Activated naive CD4-positive, alpha-beta T cell treated with Interleukin-2 at 50 U/mL for 16 hours (primary cell): ENCODE results near the gene IQUB.
"Not testable (repeated sequence)": the region's sequence is repeated elsewhere in the genome, so short reads cannot be mapped to it uniquely, and the experiment has no call there.

Experiments used
- DNase-seq: peaks from one replicate; pipeline ENCODE4 v3.0.0-alpha.2; 2020

Gene IQUB

DNA sequence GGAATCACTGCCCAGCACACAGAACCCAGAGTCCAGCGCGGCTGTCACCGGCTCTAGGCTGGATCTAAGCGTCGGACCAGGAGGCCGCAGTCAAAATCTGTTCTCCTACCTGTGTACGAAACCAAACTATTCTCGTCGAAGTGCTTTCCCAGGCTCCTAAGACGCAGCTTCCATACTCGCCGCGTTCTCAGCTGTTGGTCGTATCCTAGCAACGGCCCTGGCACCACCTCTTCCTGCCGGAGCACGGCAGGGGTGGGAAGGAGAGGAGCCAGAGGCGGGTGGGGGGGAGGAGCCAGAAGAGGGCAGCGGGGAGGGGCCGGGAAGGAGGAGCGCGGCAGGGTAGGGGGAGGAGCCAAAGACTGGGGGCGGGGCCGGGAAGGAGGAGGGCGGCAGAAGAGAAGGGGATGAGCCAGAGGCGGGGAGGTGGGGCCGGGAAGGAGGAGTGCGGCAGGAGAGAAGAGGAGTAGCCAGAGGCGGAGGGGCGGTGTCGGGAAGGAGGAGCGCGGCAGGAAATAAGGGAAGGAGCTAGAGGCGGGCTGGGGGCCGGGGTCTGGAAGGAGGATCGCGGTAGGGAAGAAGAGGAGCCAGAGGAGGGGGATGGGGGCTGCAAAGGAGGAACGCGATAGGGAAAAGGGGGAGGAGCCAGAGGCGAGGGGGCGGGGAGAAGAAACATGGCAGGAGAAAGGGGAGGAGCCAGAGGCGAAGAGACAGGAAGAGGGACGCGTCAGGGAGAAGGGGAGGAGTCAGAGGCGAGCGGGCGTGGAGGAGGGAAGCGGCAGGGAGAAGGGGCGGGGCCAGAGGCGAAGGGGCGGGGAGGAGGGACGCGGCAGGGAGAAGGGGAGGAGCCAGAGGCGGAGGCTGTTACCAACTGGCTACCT is at the start of gene IQUB:
Gene IQUB, minus strand, starts transcription at position 213 of the 878 bp plus-strand sequence. CDS start 22,255 bp downstream, outside the sequence.
- peak; percentile 94 for DNase-seq

DNA sequence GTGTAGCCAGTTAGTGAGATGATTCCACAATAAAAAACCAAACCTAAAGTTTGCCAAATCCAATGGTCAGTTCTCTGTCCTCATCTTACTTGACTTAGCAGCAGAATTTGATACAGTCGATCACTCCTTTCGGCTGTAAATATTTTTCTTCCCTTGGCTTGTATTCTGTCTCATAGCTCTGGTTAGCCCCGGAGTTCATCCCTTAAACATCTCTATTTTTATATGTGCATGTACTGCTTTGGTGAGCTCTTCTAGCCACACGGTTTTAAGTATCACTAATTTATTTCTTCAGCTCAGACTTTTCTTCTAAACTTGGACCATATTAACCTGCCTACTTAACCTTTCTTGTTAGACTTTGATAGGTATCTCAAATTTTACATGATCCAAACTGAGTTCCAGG is 49.4 kb upstream of the IQUB start:
- no peak for DNase-seq

DNA sequence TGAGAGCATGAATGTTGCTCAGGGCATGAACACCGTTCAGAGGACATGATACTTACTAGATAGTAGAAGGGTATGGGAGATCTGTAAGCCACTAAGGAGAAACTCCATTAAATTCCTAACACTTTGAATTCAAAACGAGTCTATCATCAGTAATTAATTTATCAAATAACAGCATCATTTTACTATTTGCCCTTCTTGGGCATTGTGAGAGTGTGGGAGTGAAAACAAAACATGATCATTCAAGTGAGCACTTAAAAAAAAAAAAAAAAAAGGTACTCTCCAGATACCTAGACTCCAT is 46.7 kb upstream of the IQUB start:
- DNase-seq: no peak

DNA sequence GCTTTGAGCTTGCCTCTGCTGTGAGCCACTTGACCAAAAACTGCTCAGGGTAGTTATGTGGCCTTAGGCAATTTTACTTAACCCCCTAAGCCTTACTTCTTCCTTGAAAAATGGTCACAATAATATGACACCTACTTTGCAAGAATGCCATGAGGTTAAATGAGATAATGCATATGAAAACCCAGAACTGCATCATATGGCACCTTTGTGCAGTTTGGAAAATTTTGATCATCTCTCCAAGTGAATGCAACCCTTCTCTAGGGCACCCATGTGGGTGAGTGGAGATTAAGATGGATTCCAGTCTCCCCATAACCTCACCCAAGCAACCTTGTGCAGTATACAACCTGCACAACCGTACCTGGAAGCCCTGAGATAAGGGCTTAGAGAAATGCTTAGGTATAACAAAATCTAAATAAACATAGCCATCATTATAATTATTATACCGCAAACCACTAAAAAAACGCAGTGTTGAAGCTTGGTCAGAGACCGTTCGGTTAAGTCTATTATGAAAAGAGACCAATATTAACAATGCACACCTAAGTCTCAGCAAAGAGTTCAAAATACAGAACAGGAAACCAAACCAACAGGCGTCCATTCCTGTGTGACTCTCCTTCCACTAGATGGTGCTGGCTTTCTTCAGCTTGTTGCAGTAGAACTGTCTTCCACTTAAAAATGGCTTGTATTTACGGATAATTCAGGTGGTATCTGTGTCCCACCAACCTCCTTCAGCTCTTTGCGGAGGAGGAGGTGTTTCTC is 46.2 kb upstream of the IQUB start:
- no peak for DNase-seq

DNA sequence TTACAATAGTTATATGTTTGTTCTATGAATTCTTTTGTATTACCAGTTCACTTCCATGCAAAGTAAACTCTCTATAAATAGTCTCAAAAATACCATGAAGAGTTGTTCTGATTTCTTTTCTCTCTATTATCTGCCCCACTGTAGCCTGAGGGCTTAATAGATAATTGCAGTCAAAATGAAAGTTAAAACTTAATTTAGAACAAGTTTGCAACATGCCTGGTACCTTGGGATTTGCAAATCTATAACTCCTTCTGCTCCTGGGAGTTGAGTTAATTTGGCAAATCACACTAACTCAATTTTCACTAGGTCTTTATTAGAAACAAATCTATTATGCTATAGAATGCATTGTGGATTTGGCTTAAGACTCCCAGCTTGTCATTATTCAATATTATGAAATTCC is 45.0 kb upstream of the IQUB start:
- DNase-seq: no peak

DNA sequence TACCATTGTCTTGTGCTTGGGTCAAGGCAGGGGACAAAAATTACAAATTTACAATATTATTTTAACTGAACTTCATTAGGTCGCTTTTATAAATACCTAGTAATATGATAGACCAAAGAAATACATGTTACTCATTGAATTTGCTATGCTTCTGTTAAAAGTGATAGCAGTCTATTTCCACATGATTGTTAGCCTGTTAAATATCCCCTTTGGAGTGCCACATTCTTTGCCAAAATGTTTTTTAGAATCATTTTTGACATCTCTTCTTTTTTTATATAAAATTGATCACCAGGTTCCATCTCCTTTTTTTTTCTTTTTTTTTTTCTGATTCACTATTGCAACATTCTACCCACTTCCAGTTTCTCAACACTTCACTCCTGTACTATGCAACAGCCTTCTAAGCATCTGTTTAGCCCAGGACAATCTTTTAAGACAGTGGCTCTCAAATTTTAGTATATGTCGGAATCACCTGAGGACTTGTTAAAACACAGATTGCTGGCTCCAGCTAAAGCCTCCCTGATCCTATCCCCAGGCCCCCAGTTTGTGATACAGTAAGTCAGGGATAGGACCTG is 39.6 kb upstream of the IQUB start:
- no peak for DNase-seq

DNA sequence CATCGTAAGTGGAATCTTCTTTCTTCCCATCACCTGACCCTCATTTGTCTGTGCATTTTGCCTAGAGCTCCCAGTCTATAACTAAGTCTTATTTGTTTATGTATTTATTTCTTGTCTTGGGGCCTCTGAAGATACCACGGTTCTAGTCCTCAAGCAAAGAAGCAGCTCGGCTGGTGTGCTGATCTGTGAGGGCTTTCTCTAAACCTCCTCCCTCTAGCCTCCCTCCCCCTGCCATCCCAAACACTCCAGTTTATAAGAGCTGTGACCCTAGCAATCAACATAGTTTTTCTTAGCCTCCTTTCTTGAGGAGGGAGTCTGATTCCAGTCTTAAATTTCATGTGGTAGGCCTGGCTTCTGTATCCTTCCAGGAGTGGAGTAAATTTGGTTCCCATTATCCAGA is 38.9 kb upstream of the IQUB start:
- DNase-seq: no peak

DNA sequence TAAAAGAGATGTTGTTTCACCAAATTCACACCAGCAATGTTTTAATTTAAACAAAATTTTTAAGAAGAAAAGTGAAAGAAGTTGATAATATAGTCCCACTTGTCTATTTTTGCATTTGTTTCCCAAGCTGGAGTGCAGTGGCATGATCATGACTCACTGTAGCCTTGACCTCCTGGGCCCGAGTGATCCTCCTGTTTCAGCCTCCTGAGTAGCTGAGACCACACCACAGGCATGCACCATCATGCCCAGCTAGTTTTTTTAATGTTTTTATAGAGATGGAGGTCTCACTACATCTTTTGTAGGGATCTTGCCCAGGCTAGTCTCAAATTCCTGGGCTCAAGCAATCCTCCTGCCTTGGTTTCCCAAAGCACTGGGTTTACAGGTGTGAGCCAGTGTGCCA is 37.3 kb upstream of the IQUB start:
- DNase-seq: no peak

DNA sequence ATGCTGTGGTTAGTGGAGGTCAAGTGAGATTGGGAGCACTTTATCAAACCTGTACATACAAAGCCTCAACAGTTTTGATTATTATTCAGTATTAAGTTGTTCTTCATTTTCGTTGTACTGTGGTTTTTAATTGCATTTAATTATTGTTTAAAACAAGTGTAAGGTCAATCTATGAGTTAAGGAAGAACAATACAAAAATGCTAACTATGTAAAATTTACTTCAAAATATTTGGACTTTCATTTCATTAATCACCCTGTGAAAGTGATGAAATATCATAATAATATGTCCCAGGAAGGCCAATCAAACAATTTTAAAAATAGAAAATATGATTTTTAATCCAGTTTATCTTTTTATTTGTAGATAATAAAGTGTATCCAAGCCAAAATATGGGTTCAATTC is 36.8 kb upstream of the IQUB start:
- no peak for DNase-seq

DNA sequence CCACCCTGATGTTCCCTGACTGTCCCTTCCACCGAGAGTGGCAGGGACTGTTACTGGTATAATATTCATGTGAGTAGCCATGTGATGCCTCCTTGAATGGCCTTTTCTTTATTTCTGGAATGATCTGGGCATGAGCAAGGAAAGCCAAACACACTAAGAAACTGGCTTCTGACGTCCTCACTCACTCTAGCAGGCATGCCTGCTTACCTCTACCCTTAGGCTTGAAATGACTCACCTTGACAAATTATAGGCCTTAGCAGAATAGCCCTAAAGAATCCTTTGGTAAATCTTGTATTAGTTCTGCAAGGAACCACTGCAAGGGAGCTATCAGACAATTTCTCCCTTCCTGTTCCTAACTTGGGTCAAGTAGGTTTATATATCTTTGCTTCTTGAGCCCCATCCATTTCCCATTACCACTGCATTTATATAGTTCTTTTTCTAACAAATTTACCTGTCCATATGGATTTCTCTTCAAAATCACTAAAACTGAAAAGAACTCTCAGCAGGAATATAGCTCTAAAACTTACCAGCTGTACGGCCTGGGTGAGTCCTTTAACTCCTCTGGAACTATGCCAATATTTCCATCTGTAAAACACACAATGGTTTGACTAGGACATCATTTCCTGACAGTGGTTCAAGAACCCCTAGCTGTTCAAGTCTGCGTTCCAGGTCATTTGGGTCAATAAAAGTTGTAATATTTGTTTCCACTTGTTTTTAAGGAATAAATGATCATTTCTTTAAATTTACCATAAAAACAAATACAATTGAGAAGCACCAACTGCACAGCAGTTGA is 36.2 kb upstream of the IQUB start:
- no peak for DNase-seq

DNA sequence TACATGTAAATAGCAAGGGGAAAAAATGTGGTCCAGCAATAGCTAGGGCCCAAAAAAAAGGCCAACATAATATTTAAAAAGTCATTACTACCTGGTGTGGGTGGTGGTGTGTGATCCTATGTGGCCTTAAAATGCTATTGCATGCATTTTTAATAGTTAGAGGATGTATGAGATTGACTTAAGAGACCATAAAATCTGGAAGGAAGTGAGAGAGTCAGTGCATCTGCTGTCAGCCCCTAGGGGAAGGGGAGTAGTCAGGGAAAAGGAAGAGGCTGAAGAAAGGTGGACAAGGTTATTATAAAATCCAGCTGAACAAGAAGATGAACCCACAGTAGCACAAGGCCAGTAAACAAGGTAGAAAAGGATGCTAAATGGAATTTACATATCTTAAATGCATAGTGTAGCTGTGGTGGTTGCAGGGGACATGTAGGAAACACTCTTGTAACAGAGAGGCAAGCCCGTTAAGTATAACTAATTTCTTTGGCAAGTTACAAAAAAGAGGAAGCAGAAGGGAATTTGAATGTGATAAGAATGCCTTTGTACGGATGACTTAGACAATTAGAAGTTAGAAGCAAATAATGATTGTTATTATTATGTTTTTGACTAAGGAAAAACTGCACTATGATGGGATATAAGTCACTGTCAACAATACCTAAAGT is 35.1 kb upstream of the IQUB start:
- DNase-seq: no peak

DNA sequence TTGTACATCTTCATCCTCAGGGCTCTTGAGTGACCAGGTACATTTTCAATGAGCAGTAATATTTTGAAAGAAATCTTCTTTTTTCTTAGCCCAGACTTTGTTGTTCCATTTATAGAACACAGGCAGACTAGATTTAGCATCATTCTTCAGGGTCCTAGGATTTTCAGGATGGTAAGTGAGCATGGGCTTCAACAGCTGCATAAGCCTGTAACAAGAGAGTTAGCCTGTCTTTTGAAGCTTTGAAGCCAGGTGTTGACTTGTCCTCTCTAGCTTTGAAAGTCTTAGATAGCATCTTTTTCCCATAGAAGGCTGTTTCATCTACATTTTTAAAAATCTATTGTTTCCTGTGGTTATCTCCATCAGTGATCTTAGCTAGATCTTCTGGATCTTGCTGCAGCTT is 27.7 kb upstream of the IQUB start:
- no peak for DNase-seq

DNA sequence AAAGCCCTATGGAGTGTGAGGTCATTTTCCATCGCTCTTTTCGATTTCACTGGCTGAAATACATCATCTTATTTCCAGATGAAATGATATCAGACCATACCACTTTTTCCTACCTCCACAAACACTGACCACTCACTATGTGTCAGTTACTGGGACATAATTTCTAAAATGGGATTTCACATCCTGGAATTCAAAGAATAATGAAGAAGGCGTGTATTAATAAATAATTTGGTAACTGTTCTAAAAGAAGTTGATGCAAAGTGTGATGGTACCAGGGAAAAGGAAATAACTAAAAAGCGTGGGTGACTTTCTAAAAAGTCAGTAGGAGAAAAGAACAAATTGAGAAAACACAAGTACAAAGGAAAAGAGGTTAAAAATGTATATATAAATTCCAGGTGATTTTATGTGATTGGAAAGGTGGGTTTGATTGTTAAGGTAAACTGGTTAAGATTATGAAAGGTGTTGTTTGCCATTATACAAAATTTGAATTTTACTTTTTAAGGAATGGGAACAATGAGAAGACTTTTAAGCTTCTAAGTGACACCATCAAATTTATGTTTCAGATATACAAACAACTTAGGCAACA is 24.0 kb upstream of the IQUB start:
- no peak for DNase-seq

DNA sequence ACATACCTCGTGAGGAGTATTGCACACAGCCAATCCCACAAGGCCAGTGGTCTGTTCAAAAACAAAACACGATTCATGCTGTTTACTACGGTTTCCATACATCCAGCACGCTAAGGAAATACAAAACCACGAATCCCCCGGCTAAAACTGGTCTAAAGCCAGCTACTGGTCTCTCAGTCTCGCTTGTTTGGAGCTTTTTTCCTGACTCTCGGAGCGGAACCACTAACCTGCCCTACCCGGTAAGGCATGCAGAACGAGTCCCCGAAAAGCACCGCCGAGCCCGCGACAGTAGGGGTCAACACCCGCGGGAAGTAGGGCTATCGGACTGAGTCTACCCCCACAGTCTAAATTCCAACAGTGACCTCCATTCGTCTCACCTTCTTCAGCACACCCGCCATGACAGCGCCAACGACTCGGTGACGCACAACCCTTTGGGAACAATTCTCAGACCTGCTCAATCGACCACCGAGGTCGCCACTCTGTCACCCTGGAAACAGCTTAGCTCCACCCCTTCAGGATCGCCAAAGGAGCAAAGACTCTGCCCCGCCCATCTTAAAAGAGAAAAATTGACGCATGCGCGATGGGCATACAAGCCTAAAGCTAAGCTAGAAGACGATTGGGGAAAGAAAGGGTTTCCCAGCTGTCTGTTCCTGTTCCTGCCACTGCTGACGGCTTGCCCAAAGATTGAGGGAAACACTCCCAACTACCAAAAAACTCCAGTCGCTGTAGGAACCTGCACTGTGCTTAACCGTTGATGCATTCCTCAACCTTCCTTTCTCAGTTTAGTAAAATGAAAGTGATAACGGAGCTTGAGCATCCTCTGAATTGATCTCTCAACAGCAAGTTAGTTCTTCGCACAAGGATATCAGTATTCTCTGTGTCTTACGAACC is 23.2 kb upstream of the IQUB start, which contains the start of gene NDUFA5:
Gene NDUFA5, minus strand, starts transcription at position 421 of the 891 bp plus-strand sequence. Its CDS starts 23 bp downstream, at position 398.
- DNase-seq: peak; percentile 96

DNA sequence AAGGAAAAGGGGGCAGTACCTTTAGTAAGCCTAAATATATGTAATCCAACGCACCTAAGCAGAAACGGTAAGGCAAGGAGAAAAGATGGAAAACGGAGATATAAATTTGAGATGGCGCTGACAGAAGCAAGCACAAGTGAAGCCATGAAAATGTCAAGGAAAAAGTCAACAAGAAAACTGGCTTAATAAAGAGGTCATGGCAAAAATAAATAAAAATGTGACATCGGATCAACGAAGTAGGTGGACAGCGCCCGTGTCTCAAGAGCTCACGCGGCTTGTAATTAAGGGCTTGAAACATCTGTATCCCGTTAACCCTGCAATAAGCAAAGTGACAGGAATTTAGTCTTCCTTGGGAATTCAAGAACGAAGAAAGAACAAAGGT is 22.6 kb upstream of the IQUB start:
- no peak for DNase-seq

DNA sequence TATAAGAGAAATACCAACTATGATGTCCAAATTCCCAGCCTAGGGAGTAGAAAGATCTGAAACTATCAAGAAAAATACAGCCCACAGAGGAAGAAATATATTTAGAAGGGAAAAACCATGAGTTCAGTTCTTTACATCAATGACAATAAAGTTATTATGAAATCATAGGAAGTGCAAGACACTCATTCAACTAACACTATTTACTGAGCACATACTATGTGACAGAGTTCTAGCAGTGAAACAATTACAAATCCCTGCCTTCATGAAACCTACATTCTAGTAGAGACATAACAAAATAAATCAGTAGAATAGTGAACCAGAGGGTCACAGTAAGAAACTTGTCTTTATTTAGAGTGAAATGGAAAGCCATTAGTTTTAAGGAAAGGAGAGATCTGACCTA is 21.1 kb upstream of the IQUB start:
- no peak for DNase-seq

DNA sequence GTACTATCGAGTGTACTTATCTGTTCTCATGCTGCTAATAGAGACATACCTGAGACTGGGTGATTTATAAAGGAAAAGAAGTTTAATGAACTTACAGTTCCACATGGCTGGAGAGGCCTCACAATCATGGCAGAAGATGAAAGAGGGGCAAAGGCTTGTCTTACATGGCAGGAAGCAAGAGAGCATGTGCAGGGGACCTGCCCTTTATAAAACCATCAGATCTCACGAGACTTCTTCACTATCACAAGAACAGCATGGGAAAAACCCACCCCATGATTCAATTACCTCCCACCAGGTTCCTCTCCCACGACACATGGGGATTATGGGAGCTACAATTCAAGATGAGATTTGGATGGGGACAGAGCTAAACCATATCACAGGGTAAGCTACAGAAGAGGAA is 18.8 kb upstream of the IQUB start:
- DNase-seq: no peak

DNA sequence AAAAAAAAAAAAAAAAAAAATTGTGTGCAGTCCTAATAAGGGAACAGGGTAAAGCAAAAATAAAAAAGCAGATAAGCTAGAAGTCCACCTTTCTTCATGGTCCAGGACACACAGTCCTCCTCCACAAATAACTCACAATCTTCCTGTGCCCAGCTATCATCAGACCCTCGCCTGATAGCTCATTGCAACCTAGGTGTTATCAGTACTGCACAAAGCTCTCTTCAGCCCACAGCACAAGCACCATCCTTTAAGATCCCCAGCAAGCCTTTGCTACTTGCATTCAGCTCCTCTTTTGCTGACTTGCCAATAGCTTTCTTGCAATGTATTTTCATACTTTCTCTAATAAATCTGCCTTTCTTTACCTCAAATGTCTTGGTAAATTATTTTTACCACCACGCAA is 18.2 kb upstream of the IQUB start:
- DNase-seq: no peak

DNA sequence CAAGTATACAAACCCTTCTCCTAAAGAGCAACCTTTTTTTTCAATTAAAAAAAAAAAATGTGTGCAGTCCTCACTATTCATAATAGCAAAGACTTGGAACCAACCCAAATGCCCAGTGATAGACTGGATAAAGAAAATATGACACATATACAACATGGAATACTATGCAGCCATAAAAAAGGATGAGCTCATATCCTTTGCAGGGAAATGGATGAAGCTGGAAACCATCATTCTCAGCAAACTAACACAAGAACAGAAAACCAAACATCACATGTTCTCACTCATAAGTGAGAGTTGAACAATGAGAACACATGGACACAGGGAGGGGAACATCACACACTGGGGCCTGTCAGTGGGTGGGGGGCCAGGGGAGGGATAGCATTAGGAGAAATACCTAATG is 17.7 kb upstream of the IQUB start:
- DNase-seq: not testable (repeated sequence)

DNA sequence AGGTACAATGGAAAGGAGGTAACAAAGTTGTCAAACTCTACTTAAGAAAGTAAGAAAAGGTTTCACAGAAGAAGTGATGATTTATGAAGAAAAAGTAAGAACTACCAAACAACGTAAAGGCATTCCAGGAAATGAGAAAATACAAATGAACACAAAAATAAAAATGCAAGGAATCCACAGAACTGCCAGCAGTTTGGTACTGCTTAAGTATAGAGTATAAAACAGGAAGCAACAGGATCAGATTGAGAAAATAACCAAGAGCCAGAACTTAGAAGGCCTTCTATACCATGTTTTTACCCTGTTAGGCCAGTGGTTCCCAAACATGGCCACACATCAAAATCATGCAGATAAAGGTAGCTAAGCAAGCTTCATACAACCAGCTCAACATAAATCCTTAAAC is 14.0 kb upstream of the IQUB start:
- DNase-seq: no peak

DNA sequence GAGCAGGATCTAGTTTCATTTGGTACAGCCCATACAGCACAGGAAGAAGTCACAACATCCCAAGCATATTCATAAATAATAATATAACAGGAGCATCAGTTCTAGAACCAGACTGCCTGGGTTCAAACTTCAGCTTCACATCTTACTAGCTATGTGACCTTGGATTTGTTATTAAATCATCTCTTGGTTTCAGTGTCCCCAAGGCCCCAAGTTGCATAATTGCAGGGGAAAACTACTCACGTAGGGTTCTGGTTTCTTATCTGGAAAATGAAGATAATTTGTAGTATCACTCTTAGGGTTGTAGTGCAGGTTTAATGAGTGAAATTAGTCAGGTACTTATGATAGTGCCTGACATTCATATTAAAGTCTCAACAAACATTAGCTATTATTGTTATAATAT is 5.5 kb upstream of the IQUB start:
- DNase-seq: no peak
